HG03139 (cell line): ENCODE data around the gene ATP5ME.

ENCODE experiments used
- ATAC-seq: cut with Tn5 transposase; IDR thresholded peaks from one replicate; pipeline ENCODE4 v1.9.1; 2021; ENCODE audit not compliant: unreplicated experiment

The ATP5ME gene

GRCh38 chr4:684623-685327 lies 10.7 kb upstream of the ATP5ME start:
- ATAC-seq = no peak

GRCh38 chr4:683982-684622 lies 10.0 kb upstream of the ATP5ME start:
- no peak for ATAC-seq

- ATAC-seq = no peak
Observed at GRCh38 chr4:683247-683897, 9.3 kb upstream of the ATP5ME start.

DNA sequence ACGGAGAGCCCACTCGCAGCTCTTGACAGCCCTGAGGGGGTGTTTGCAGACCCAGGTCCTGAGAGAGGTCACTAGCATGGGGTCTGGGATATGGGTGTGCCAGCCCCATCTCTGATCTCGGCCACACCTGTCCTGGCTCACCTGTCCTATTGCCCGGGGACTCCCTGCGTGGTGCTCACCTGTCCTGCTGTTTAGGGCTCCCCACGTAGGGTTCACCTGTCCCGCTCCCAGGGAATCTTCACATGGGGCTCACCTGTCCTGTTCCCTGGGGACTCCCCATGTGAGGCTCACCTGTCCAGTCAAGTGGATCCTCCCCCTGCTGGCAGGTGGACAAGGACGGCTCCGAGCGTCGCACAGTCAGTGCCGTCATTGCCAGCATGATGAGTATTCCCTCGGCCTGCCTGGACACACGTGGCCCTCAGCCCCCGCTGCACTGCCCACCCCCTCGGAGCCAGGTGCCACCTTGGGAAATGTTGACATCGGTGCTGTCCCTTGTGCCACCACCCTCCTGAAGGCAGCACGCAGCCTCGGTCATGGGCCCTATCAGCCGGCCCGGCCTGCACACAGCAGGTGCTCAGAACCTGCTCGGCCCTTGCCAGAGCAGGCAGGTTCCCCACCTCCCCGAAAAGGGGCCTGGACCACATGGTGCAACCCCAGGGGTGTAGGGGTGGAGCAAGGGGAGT lies 8.6 kb upstream of the ATP5ME start:
- no peak for ATAC-seq

- no peak for ATAC-seq
Observed at GRCh38 chr4:681736-682451, 7.8 kb upstream of the ATP5ME start.

GRCh38 chr4:680928-681645 lies 7.0 kb upstream of the ATP5ME start:
- no peak for ATAC-seq

DNA sequence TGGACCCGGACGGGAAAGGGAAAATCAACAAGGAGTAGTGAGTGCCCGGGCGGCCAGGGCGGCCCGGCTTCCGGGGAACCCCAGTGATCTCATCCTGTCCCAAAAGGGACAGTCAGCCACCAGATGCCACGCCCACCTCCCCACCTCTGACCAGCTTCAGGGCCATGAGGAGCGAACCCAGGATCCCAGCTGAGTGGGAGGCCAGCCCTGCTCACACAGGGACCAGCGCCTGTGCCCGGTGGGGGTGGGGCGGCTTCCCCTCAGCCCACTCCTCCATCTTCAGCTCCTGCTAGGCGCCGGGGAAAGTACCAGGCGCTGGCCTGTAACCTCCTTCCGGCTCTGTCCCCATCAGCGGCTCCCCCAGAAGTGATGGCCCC lies 6.5 kb upstream of the ATP5ME start:
- ATAC-seq = no peak

DNA sequence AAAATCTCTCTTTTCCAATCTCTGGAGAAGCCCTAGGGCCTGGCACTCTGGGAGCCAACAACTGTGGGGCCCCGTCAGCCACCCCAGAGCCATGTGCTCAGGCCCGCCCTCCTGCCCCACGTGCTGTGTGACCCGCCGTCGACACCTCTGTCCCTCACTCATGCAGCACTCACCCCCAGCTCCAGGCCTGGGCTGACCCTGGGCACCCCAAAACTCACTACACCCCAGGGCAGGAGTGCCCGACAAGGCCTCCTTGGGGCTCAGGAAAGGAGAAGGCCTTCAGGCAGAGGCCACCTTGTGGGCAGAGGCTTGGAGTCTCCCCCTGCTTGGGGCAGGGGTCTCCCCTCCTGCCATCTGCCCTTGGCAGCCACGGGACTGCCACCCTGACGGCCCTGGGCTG lies 6.0 kb upstream of the ATP5ME start:
- ATAC-seq = no peak

GRCh38 chr4:679629-680028 lies 5.6 kb upstream of the ATP5ME start:
- ATAC-seq = no peak

GRCh38 chr4:679104-679481 lies 5.0 kb upstream of the ATP5ME start:
- no peak for ATAC-seq

GRCh38 chr4:678331-679103 lies 4.4 kb upstream of the ATP5ME start:
- no peak for ATAC-seq

- no peak for ATAC-seq
Observed at GRCh38 chr4:677431-678293, 3.6 kb upstream of the ATP5ME start.

DNA sequence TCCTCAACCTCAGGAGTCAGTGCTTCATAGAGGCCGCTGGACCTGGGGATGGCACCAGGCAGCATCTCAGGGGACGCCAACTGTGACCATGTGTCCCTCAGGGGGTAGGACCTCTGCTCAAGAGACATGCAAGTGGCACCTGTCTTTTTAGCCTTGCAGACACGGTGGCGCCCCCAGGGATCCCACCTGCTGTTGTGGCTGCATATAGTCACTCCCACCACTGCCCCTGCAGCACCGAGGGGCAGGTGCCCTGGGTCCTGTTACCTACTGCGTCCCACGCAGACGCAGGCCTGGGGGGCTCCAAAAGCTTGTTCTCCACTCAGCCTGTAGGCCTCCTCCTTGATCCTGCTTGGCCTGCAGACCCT lies 2.8 kb upstream of the ATP5ME start:
- ATAC-seq = no peak

GRCh38 chr4:675980-676870 lies 2.1 kb upstream of the ATP5ME start:
- no peak for ATAC-seq

- ATAC-seq = no peak
Observed at GRCh38 chr4:675036-675882, 1.2 kb upstream of the ATP5ME start.

- ATAC-seq = no peak
Observed at GRCh38 chr4:673349-674091, 556 bp downstream of the ATP5ME start.
